ENCODE data around the gene SLC6A2. TPM values are rescaled to one million over a fixed set of nuclear protein-coding genes. Genes with fewer than 3 reads are reported as not detected.

Gene SLC6A2
- polyA plus RNA-seq, 1 experiment: not detected

- DNase-seq (ENCODE audit: low read depth): no peak
- ChIA-PET POLR2A (interaction anchor here (0.6 kb wide), 1 partner anchor 363 kb away, joined by 3 read pairs; no protein-coding TSS in a partner anchor), CTCF (interaction anchor here (2.6 to 20.3 kb wide), 2 partner anchors 12 to 235 kb away, joined by 11 to 439 read pairs; no protein-coding TSS in a partner anchor)
- no peaks in the 10 kb centered on the region for H3K36me3 ChIP-seq (ENCODE audit: control insufficient read depth, insufficient read depth, low read length)
- TF ChIP-seq, protein P1, sequence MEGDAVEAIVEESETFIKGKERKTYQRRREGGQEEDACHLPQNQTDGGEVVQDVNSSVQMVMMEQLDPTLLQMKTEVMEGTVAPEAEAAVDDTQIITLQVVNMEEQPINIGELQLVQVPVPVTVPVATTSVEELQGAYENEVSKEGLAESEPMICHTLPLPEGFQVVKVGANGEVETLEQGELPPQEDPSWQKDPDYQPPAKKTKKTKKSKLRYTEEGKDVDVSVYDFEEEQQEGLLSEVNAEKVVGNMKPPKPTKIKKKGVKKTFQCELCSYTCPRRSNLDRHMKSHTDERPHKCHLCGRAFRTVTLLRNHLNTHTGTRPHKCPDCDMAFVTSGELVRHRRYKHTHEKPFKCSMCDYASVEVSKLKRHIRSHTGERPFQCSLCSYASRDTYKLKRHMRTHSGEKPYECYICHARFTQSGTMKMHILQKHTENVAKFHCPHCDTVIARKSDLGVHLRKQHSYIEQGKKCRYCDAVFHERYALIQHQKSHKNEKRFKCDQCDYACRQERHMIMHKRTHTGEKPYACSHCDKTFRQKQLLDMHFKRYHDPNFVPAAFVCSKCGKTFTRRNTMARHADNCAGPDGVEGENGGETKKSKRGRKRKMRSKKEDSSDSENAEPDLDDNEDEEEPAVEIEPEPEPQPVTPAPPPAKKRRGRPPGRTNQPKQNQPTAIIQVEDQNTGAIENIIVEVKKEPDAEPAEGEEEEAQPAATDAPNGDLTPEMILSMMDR (IDR thresholded peaks at IDR 0.05; ENCODE audit: insufficient read depth, low read depth, low read length): no peak
- H3K4me3 ChIP-seq (ENCODE audit: low read depth, low read length): no peak overlapping the region
- 0 out of 2 replicates have a peak, but pooled peaks cover 4% of the 10 kb centered on the region for H3K27me3 ChIP-seq (ENCODE audit: control insufficient read depth, insufficient read depth, low read length)
These were observed 44.3 kb downstream of the SLC6A2 start for GRCh38 chr16:55700067-55700466.

- H3K4me3 ChIP-seq (ENCODE audit: low read depth, low read length): no peak overlapping the region
- CTCF ChIA-PET: interaction anchor here (0.6 to 20.3 kb wide), 20 partner anchors 7 to 236 kb away, joined by 3 to 439 read pairs (median 4); partner anchors contain the start of gene CAPNS2
- H3K36me3 ChIP-seq (ENCODE audit: control insufficient read depth, insufficient read depth, low read length): no peaks in the 10 kb centered on the region
- POLR2A ChIA-PET: no interaction called here
- H3K27me3 ChIP-seq (ENCODE audit: control insufficient read depth, insufficient read depth, low read length): 0 out of 2 replicates have a peak, but pooled peaks cover 4% of the 10 kb centered on the region
- DNase-seq (ENCODE audit: low read depth): no peak
- TF ChIP-seq, protein P1 (IDR thresholded peaks at IDR 0.05; ENCODE audit: insufficient read depth, low read depth, low read length): no peak
These were observed 45.2 kb downstream of the SLC6A2 start for GRCh38 chr16:55700961-55701360.

DNA sequence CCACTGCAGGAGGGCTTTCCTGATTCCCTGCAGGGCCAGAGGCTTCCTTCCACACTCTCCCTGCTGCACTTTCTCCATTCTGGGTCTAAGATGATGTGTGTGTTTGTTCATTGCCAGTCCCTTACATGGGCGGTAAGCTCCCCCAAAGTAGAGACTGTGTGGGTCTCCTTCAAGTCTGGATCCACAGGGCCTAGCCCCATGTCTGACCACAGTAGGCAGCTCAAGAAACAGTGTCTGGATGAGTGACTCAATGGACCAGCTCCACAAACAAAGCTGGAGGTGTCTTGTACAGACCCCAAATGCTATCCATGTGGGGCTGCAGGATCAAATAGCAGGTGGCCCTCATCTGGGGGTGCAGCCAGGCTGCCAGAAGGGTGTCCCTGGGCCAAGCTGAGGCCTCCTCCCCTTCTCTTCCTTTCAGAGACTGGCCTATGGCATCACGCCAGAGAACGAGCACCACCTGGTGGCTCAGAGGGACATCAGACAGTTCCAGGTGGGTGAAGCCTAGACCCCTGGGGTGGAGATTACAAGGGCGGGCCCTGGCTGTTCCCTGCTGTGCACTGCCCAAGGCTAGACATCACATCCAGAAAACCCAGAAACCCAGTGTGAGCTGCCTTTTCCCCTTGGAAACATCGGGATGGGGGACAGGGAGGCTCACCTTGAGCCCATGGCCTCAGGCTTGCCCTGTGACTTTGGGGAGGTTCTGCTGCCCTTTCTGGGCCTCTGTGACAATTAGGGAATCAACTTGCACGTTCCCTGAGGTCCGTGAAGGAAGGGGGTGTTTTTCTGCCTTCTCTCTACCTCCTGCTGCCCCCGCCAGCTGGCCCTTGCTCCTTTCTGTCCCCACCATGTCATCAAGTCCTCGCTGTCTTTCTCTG lies 45.9 kb downstream of the SLC6A2 start:
- ChIA-PET CTCF (interaction anchor here (0.6 to 20.3 kb wide), 25 partner anchors 8 to 237 kb away, joined by 3 to 439 read pairs (median 4); partner anchors contain the start of gene CAPNS2), POLR2A (no interaction called here)
- DNase-seq (ENCODE audit: low read depth): no peak
- H3K27me3 ChIP-seq (ENCODE audit: control insufficient read depth, insufficient read depth, low read length): peaks cover 5% of the 10 kb centered on the region; the same call in 1 of the 2 replicates
- no peak overlapping the region for H3K4me3 ChIP-seq (ENCODE audit: low read depth, low read length)
- TF ChIP-seq, protein P1 (IDR thresholded peaks at IDR 0.05; ENCODE audit: insufficient read depth, low read depth, low read length): peak; percentile 67
- H3K36me3 ChIP-seq (ENCODE audit: control insufficient read depth, insufficient read depth, low read length): no peaks in the 10 kb centered on the region

DNA sequence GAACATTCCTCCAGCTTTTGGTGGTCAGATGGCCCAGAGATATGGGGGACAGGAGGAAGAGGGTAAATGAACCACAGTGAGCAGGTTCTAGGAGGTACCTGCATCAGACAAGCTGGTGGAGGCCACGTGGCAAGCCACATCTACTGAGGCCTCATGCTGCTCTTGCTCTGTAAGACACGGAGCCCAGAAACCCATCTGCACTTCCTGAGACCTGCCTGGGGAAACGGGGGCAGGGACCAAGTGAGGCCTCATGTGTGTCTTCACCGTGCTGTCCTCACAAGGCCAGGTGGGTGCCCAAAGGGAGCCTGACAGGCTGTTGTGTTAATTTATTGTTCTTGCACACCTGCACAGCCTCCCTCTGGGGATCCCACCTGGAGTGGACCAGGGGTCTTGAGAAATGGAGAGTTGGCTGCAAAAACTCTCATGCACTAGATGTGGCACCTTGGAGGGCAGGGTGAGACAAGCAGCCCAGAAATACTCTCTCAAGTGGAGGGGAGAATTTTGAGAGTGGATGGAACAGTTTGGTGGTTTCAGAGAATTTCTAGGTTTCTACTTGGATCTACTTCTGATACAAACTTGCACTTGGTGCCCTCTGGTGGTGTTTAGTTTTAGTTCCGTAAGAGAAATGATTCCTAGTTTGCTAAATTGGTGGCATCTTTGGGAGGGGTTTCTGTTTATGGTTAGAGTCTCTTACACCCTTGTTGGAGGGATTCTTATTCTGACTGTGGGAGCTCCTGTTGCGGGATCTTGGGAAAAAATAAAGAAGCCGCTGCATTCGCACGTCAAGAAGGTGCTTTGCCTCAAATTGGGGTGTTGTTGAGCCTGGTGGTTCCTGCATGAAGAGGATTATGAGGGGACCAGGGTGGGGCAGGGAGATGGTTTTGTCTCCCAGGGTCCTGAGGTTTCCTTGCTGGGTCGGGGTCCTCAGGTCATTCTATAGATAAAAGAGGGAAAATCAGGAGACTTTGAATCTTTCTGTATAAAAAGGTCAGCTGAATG lies 47.5 kb downstream of the SLC6A2 start:
- Histone ChIP-seq H3K27me3 (ENCODE audit: control insufficient read depth, insufficient read depth, low read length) (peaks cover 4% of the 10 kb centered on the region), H3K36me3 (ENCODE audit: control insufficient read depth, insufficient read depth, low read length) (no peaks in the 10 kb centered on the region; the same call in 1 of the 2 replicates), H3K4me3 (ENCODE audit: low read depth, low read length) (no peak overlapping the region)
- TF ChIP-seq, protein P1 (IDR thresholded peaks at IDR 0.05; ENCODE audit: insufficient read depth, low read depth, low read length): peak; percentile 55
- ChIA-PET POLR2A (no interaction called here), CTCF (interaction anchor here (0.7 to 20.3 kb wide), 19 partner anchors 9 to 238 kb away, joined by 3 to 439 read pairs (median 4); no protein-coding TSS in a partner anchor)
- no peak for DNase-seq (ENCODE audit: low read depth)

All from BJ (cell line).